PC-3 (cell line): ENCODE results near the gene CBY3.

Source experiments
- EZH2 ChIP-seq: fragments of 300-600 bp; sonication (generic); IDR thresholded peaks from one replicate; pipeline ENCODE4 v1.6.1; 2017; ENCODE audit warnings: antibody characterized with exemption, mild to moderate bottlenecking, low read length; ENCODE audit not compliant: unreplicated experiment
- EZH2phosphoT487 ChIP-seq: fragments of 300-600 bp; sonication (generic); IDR thresholded peaks from 2 replicates; pipeline ENCODE4 v1.6.1; 2018; ENCODE audit warnings: mild to moderate bottlenecking, antibody characterized with exemption, low read length, borderline replicate concordance
- TF ChIP-seq, protein P1 (sequence below): fragments of 300-600 bp; sonication (generic); conservative IDR thresholded peaks from 2 replicates; pipeline ENCODE4 v1.5.1; 2017; ENCODE audit warnings: antibody characterized with exemption, low read depth, mild to moderate bottlenecking, low read length

DNA sequence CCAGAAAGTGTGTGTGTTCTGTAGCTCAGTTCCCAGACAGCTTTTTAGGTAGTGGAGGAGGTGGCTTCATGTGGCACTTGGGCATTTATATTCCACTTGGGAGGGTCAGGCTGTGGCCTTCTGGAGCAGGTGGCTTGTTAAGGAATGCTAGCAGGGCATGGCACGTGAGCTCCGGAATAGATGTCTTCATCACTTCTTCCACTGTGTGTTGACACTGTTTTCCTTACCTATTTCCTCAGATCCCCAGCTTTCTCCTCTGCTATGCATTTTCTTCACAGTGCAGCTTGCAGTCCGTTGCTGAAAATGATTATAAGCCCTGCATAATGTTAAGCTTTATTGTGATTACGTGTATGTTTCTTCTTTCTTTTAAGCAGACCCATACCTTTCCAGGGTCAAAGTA, 48.5 kb upstream of the CBY3 start:
- TF ChIP-seq, protein P1, sequence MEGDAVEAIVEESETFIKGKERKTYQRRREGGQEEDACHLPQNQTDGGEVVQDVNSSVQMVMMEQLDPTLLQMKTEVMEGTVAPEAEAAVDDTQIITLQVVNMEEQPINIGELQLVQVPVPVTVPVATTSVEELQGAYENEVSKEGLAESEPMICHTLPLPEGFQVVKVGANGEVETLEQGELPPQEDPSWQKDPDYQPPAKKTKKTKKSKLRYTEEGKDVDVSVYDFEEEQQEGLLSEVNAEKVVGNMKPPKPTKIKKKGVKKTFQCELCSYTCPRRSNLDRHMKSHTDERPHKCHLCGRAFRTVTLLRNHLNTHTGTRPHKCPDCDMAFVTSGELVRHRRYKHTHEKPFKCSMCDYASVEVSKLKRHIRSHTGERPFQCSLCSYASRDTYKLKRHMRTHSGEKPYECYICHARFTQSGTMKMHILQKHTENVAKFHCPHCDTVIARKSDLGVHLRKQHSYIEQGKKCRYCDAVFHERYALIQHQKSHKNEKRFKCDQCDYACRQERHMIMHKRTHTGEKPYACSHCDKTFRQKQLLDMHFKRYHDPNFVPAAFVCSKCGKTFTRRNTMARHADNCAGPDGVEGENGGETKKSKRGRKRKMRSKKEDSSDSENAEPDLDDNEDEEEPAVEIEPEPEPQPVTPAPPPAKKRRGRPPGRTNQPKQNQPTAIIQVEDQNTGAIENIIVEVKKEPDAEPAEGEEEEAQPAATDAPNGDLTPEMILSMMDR, result no peak
- TF ChIP-seq EZH2phosphoT487 (no peak), EZH2 (no peak)
